ENCODE data around the gene COMMD1.

DNA sequence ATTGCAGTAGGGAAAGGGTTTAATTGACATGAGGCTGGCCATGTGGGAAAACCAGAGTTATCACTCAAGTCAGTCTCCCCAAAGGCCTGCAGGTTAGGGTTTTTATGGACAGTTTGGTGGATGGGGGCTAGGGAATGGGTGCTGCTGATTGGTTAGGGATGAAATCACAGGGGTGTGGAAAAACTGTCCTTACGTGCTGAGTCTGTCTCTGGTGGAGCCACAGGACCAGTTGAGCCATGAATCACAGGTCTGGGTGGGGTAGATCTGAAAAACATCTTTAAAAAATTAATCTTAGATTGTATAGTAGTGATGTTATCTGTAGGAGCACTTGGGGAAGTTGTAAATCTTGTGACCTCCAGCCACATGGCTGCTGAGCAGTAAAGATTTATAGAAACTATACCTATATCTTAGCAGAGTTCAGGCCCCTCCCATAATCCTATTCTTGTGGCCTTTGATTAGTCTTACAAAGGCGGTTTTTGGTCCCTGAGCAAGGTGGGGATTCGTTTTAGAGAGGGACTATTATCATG, 139.6 kb downstream of the COMMD1 start:
- no peak for TF ChIP-seq CTCF (IDR thresholded peaks at IDR 0.05; ENCODE audit: low read depth, low read length, poor library complexity, severe bottlenecking)
- no peak for TF ChIP-seq EZH2phosphoT487 (IDR thresholded peaks at IDR 0.05; ENCODE audit: borderline replicate concordance, low read length)

Measured in DOHH2 (cell line).